GM21381 (cell line): ENCODE measurements around the gene OCA2.
"Not testable (repeated sequence)": the region's sequence is repeated elsewhere in the genome, so short reads cannot be mapped to it uniquely, and the experiment has no call there.

ENCODE experiments used
- ATAC-seq: cut with Tn5 transposase; IDR thresholded peaks from one replicate; pipeline ENCODE4 v1.9.1; 2021; ENCODE audit warnings: mild to moderate bottlenecking, moderate library complexity; ENCODE audit not compliant: unreplicated experiment

Gene OCA2

DNA sequence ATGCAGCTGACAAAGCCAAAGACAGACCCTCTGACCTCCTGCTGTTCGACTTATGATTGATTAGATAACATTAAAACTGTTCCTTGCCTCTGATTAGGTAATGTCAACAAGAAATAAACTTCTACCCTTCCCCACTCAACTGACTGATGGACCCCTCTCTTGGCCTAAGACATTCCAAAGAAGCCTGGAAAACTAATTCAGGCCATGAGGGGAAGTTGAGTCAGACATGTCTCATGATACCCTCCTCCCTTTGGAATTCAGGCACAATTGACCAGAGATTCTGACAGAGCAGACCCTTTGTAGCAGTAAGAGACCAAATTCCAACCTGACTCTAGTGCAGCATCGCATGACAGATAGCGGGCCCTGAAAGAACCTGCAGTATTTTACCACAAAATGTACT is 354.5 kb downstream of the OCA2 start:
- no peak for ATAC-seq

- no peak for ATAC-seq
These were observed 355.5 kb downstream of the OCA2 start for GRCh38 chr15:27743638-27744037.

GRCh38 chr15:27742751-27743477 is 356.2 kb downstream of the OCA2 start:
- no peak for ATAC-seq

- ATAC-seq, result no peak
These were observed 357.8 kb downstream of the OCA2 start for GRCh38 chr15:27741226-27741860.

GRCh38 chr15:27734785-27735495 is 364.2 kb downstream of the OCA2 start:
- no peak for ATAC-seq

GRCh38 chr15:27731776-27732175 is 367.3 kb downstream of the OCA2 start:
- no peak for ATAC-seq

- no peak for ATAC-seq
These were observed 368.2 kb downstream of the OCA2 start for GRCh38 chr15:27730868-27731267.

DNA sequence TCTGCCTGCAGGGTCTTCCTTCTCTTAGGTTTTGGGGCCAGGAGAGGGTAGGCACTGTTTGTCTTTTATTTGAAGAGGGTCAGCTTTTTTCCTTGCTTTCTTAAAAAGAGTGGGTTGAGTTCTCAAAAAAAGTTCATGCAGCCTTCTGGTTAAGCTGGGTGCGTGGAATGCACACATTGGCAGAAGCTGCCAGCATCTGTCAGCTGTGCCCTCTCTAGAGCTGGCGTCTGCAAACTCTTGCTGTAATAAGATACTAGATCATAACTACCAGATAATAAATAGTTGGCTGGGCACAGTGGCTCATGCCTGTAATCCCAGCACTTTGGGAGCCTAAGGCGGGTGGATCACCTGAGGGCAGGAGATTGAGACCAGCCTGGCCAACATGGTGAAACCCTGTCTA is 373.4 kb downstream of the OCA2 start:
- ATAC-seq, result no peak

- ATAC-seq, result no peak
These were observed 375.3 kb downstream of the OCA2 start for GRCh38 chr15:27723821-27724220.

DNA sequence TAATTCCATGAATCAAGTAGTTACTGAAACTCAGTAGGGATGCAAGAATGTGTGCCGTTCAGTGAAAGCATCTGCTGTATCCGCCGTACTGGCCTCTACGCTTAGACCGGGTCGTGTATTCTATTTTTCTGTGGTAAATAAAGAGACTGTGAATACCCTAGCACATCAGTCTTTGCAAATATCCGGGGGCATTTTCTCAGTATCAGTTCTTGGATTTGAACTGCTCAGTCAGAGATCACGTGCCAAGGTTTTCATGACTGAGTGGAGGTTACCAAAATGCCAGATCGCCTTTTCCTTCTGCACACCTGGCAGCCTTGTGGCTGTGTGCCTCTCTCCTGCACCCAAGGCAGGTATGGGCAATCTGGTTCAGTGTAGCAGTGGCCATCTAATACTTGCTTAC is 377.0 kb downstream of the OCA2 start:
- ATAC-seq, result no peak

- ATAC-seq, result no peak
These were observed 384.4 kb downstream of the OCA2 start for GRCh38 chr15:27714675-27715074.

- not testable (repeated sequence) for ATAC-seq
These were observed 385.3 kb downstream of the OCA2 start for GRCh38 chr15:27713850-27714249.

GRCh38 chr15:27707257-27707656 is 391.9 kb downstream of the OCA2 start:
- no peak for ATAC-seq

- ATAC-seq, result no peak
These were observed 392.8 kb downstream of the OCA2 start for GRCh38 chr15:27706300-27706699.

GRCh38 chr15:27705056-27705455 is 394.1 kb downstream of the OCA2 start:
- ATAC-seq, result no peak
